Activated T-cell treated with anti-CD3 and anti-CD28 coated beads, Interleukin-2, amount 50 U/mL, for 72 hours (primary cell): ENCODE measurements around the gene CHRM2. TPM values are rescaled to one million over a fixed set of nuclear protein-coding genes. Genes with fewer than 3 reads are reported as not detected.

ENCODE experiments used
- ATAC-seq, 2 donors: fragments of 150-1000 bp; cut with Tn5 transposase; replicated peaks in 1 of 2; 2 replicates each; pipeline ENCODE4 v1.10.0; 2021; ENCODE audit warnings: moderate library complexity in 2 of 2, mild to moderate bottlenecking in 1 of 2
- DNase-seq, 2 donors: peaks; one replicate each; pipeline ENCODE4 v3.0.0; 2021 to 2022; ENCODE audit warnings: mixed read lengths in 1 of 2
- H3K27ac Mint-ChIP-seq: one replicate; pipeline ENCODE4 v1.8.0; 2022; ENCODE audit warnings: mild to moderate bottlenecking, moderate library complexity, mixed read lengths
- H3K27me3 Mint-ChIP-seq: one replicate; pipeline ENCODE4 v1.8.0; 2022; ENCODE audit warnings: low read depth, mixed read lengths
- H3K36me3 Mint-ChIP-seq, 2 donors: one replicate each; pipeline ENCODE4 v1.8.0; 2022; ENCODE audit warnings: mixed read lengths in 2 of 2, mild to moderate bottlenecking in 1 of 2; ENCODE audit not compliant: insufficient read depth in 2 of 2
- H3K4me1 Mint-ChIP-seq: one replicate; pipeline ENCODE4 v1.8.0; 2022; ENCODE audit warnings: low read depth, mixed read lengths
- H3K4me3 Mint-ChIP-seq, 2 donors: one replicate each; pipeline ENCODE4 v1.8.0; 2022; ENCODE audit warnings: mild to moderate bottlenecking in 2 of 2, mixed read lengths in 2 of 2, moderate library complexity in 2 of 2
- H3K9me3 Mint-ChIP-seq, 2 donors: one replicate each; pipeline ENCODE4 v1.8.0; 2022; ENCODE audit warnings: mixed read lengths in 2 of 2
- total RNA-seq, 2 donors: library from RNA; stranded (reverse); gene quantifications; one replicate each; pipeline ENCODE4 v1.2.3, GENCODE V29; 2022

Gene CHRM2
- total RNA-seq, 2 donors from 2014 or later, result not detected

DNA sequence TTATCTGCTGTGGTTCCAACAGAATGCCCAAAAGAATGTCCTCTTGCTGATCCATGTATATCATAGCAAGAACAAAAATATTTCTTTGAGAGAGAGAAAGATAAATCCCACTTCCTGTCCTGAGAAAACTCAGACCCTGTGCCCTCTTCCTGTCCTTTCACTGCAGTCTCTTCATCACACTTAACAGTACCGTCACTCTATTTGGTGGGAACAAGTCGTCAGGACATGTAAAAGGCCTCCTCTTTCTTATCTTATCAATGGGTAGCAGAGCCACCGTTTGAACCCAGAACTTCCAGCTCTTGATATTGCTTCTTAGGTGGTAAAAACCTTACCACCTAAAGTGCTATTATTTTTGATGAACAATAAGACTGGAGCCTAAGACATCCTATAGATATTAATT lies 43.9 kb downstream of the CHRM2 start:
- no peak for ATAC-seq
- no peaks in the 10 kb centered on the region for H3K36me3 Mint-ChIP-seq
- H3K4me3 Mint-ChIP-seq, result no peak overlapping the region
- no peaks in the 10 kb centered on the region for H3K27me3 Mint-ChIP-seq
- peaks cover 4 to 5% of the 10 kb centered on the region in 2 donors for H3K9me3 Mint-ChIP-seq
- H3K4me1 Mint-ChIP-seq, result no peaks in the 10 kb centered on the region
- H3K27ac Mint-ChIP-seq, result no peak overlapping the region
- DNase-seq, result no peak

DNA sequence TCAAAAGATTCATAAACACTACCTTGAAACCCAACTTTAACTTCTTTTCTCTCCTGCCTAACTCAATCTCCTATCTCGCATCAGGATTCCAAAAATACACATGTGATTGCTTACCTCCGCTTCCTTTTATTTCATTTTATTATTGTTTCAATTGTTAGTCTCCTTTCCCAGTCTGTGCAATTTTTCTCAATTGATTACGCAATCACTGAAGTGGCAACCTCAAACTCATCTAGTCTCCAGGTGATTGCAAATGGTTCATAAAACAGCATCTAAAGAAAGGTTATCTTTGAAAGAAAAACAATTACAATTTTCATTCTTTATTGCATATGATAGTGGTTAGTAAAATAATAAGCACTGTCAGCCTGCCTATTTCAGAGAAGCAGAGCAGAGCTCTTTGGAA lies 45.6 kb downstream of the CHRM2 start:
- Mint-ChIP-seq H3K27me3 (no peaks in the 10 kb centered on the region), H3K9me3 (peaks cover 2 to 5% of the 10 kb centered on the region in 2 donors), H3K27ac (no peak overlapping the region), H3K4me3 (no peak overlapping the region), H3K36me3 (no peaks in the 10 kb centered on the region), H3K4me1 (no peaks in the 10 kb centered on the region)
- ATAC-seq, result no peak
- no peak for DNase-seq

DNA sequence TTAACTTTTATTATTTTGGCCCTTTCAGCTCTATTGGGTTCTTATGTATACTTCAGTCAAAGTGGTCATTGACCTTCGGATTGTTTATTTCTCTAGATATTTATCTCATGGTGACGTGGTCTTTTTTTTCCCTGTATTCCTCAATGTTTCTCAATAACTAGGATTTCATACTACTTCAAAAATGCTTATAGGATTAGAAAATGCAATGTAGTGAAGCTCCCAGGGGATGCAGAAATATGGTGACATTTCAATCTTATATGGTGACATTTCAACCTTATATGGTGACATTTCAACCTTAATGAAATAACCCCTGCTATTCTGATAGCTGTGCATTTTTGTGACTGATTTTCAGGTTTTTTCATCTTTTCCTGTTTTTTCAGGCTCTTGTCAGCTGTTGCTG lies 51.4 kb downstream of the CHRM2 start:
- Mint-ChIP-seq H3K9me3 (peaks cover 2 to 4% of the 10 kb centered on the region in 2 donors), H3K27ac (no peak overlapping the region), H3K4me3 (no peak overlapping the region), H3K27me3 (no peaks in the 10 kb centered on the region), H3K36me3 (no peaks in the 10 kb centered on the region), H3K4me1 (no peaks in the 10 kb centered on the region)
- no peak for ATAC-seq
- DNase-seq, result no peak

DNA sequence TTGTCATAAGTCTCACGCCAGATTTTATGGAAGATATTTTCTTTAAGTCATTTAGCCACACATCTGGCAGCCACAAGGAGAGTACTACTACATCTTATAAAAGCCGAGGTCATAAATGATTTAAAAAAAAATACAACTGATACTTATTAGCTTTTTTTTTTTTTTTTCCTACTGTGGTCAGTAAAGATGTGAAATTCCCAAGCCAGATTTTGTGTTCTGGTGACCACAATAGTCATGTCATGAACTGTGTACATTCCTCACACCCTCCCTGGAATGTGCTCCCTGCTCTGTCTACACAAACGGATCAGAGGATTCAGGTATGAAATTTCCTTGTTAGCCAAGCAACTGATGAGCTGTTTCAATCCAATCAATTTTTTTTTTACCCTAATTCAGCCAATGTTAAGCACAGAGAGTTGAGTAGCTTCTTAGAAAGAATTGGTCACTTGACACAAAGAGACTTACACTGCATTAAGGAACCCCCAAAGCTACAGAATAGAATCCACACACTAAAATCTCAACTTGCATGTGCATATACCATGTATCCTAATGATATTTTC lies 54.7 kb downstream of the CHRM2 start:
- Mint-ChIP-seq H3K4me3 (no peak overlapping the region), H3K36me3 (no peaks in the 10 kb centered on the region), H3K4me1 (no peaks in the 10 kb centered on the region), H3K27ac (no peak overlapping the region), H3K27me3 (no peaks in the 10 kb centered on the region), H3K9me3 (peaks cover 2 to 5% of the 10 kb centered on the region in 2 donors)
- ATAC-seq (no peak), DNase-seq (no peak)

DNA sequence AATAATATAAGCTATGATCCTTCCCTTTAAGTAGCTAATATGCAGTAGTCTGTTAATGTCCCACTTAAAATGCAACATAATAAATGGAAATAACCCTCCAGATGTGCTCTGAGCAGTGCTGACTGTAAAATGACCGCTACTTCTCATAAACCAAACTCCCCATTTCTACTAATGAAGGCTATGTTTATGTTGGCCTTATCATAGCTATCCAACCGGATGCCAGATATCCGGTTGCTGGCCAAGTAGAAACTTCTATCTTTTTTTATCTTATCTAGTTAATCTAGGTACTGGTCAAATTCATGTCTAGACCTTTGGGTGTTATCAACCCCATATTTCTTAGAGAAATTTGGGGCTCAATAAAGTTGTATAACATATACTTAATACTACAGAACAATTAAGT lies 56.6 kb downstream of the CHRM2 start:
- Mint-ChIP-seq H3K4me1 (no peaks in the 10 kb centered on the region), H3K27me3 (no peaks in the 10 kb centered on the region), H3K9me3 (peaks cover 1 to 2% of the 10 kb centered on the region in 2 donors), H3K36me3 (no peaks in the 10 kb centered on the region), H3K4me3 (no peak overlapping the region), H3K27ac (no peak overlapping the region)
- DNase-seq, result no peak
- no peak for ATAC-seq

DNA sequence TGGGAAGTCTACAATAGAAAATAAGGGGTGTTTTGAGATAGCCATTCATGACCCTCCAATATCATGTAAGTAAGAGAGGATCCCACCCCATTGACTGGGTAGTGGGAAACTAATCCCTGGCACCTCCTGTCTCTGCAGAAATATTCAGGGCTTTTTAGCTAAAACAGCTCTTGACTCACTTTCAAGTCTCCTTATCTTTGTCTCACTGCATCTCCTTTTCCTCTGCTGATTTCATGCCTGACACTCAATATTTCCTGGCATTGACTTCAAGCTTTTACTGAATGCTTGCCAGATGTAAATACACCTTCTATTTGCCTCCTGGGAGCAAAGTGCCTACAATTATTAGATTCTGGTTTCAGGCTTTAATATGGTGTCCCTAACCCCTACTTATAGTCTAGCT lies 57.1 kb downstream of the CHRM2 start:
- H3K4me1 Mint-ChIP-seq, result no peaks in the 10 kb centered on the region
- H3K27me3 Mint-ChIP-seq, result no peaks in the 10 kb centered on the region
- peaks cover 1 to 2% of the 10 kb centered on the region in 2 donors for H3K9me3 Mint-ChIP-seq
- H3K27ac Mint-ChIP-seq, result no peak overlapping the region
- no peak for ATAC-seq
- no peaks in the 10 kb centered on the region for H3K36me3 Mint-ChIP-seq
- no peak for DNase-seq
- H3K4me3 Mint-ChIP-seq, result no peak overlapping the region

DNA sequence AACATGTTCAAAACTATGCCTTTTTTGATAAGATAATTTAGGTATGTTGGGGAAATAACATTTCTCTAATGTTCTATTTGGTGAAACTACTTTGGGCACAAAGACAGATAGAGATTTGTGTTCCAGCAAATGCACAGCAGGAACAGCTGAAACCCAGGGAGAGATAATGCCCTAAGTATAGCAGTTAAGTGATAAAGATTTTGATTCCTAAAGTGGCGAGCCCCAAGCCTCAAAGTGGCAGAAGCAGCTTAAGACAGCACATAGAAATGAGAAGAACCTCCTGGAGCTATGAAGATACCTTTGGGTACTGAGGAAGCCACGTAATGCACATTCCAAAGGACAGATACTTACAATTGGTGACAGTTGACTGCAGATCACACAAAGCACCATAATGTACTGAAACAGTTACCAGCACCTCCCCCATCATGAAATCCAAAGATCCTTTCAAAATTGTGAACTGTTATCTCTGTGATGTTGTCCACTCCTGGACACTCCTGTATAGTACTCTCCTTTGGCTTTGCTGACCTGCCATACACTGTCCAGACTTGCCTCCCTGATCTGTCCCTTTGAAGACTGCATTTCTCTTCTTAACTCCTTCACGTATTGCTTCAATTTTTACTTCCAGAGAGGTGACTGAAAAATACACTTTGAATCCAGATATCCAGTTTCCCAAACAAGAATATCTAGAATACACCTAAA lies 62.9 kb downstream of the CHRM2 start:
- Mint-ChIP-seq H3K9me3 (peaks cover 1 to 2% of the 10 kb centered on the region in 2 donors), H3K27ac (no peak overlapping the region), H3K27me3 (no peaks in the 10 kb centered on the region), H3K4me3 (no peak overlapping the region), H3K36me3 (no peaks in the 10 kb centered on the region), H3K4me1 (no peaks in the 10 kb centered on the region)
- ATAC-seq (no peak), DNase-seq (no peak)

DNA sequence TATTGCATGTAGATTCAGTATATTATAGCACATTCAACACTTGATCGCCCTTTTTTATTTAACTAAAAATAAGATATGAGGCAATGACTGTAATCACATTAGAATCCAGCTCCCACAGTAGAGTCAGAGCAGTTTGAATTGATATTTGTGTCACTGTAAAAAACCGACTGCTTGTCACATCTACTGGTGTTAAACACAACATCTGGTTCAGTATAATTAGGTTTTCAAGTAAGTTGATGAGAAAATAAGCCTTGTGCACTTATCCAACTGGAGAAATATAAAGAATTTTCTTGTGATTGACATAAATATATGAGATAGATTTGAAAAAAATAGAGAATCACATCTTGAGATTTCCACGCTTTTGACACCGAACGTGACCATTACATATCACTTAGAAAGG lies 69.0 kb downstream of the CHRM2 start:
- H3K4me3 Mint-ChIP-seq, result no peak overlapping the region
- H3K27me3 Mint-ChIP-seq, result no peaks in the 10 kb centered on the region
- peaks cover 0 to 3% of the 10 kb centered on the region in 2 donors for H3K9me3 Mint-ChIP-seq
- no peaks in the 10 kb centered on the region for H3K4me1 Mint-ChIP-seq
- ATAC-seq (no peak), DNase-seq (no peak)
- H3K36me3 Mint-ChIP-seq, result no peaks in the 10 kb centered on the region
- H3K27ac Mint-ChIP-seq, result no peak overlapping the region

DNA sequence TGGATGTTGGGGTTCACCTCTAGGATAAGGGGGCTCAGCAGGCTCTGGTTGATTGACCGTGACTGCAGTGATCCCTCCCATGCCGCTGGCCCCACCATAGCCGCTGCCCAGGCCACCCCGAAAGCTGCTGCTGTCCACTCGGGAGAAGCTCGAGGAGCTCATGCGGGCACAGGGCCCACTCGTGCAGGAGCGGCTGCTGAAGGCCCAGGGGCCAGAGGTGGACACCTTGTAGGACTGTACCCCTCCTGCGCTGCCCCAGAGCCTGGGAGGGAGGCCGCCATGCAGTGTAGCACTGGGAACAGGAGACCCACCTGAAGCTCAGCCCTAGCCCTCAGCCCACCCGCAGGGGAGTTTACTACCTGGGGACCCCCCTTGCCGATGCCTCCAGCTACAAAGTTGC lies 70.0 kb downstream of the CHRM2 start:
- Mint-ChIP-seq H3K36me3 (no peaks in the 10 kb centered on the region), H3K27me3 (no peaks in the 10 kb centered on the region), H3K9me3 (peaks cover 2 to 6% of the 10 kb centered on the region in 2 donors), H3K27ac (no peak overlapping the region), H3K4me3 (no peak overlapping the region), H3K4me1 (no peaks in the 10 kb centered on the region)
- DNase-seq (no peak), ATAC-seq (no peak)

DNA sequence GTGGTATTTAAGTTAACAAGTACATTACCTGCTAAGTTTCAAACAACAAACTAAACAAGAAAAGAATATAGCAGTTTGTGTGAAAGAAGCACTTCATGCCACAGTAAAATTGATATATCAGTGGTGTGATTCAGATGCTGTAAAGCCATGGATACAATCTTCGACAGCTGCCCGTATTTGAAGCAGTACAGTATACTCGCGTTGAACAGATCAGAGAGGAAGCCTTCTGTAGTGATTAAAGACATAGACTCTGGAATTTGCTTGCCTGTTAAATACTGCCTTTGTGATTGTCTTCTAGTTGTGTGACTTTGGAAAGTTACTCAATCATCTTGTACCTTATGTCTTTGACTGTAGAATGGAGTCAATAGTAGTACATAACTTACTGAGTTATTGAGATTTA lies 71.7 kb downstream of the CHRM2 start:
- Mint-ChIP-seq H3K9me3 (peaks cover 2 to 6% of the 10 kb centered on the region in 2 donors), H3K4me1 (no peaks in the 10 kb centered on the region), H3K36me3 (no peaks in the 10 kb centered on the region), H3K27ac (no peak overlapping the region), H3K27me3 (no peaks in the 10 kb centered on the region), H3K4me3 (no peak overlapping the region)
- no peak for ATAC-seq
- DNase-seq, result no peak

DNA sequence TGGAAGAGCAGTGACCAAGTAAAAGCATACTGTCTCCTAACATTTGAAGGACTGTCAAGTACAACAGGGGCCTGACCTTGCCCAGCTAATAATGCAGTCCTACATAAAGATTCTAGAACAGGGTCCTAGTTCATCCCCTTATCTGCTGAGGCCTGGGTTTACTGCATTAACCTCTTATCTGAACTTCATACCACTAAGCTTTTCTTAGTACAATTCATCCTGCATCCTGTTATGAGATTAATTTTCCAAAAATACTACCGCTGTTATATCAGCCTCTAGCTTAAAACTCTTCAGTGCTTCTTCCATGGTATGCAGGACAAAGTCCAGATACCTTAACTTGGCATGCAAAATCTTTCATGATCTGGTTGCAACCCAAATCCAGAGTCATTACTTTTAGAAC lies 72.5 kb downstream of the CHRM2 start:
- no peak for ATAC-seq
- no peaks in the 10 kb centered on the region for H3K4me1 Mint-ChIP-seq

DNA sequence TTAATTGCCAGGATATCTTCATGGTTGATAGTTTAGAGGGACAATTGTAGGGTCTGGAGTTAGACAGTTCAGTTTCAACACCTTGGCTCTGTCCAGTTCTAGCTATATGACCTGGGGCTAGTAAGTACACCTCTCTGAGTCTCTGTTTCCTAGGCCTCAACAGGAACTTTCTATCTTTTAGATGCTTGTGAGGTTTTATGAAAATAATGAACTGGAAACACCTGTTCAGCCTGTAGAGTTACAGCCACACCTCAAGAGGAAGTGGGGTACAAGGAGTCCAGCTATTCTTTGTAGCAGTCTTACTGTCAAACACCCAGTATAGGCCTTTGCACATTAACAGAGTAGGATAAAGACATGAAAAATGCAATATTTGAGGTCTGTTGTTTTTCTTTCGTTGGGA lies 73.4 kb downstream of the CHRM2 start:
- Mint-ChIP-seq H3K27ac (no peak overlapping the region), H3K36me3 (no peaks in the 10 kb centered on the region), H3K27me3 (no peaks in the 10 kb centered on the region), H3K9me3 (peaks cover 2 to 6% of the 10 kb centered on the region in 2 donors), H3K4me3 (no peak overlapping the region), H3K4me1 (no peaks in the 10 kb centered on the region)
- no peak for DNase-seq
- ATAC-seq, result no peak

More for the DNA sequence above, 72.5 kb downstream of the CHRM2 start:
- no peak for DNase-seq
- Mint-ChIP-seq H3K36me3 (no peaks in the 10 kb centered on the region), H3K27ac (no peak overlapping the region), H3K4me3 (no peak overlapping the region), H3K9me3 (peaks cover 2 to 6% of the 10 kb centered on the region in 2 donors), H3K27me3 (no peaks in the 10 kb centered on the region)

DNA sequence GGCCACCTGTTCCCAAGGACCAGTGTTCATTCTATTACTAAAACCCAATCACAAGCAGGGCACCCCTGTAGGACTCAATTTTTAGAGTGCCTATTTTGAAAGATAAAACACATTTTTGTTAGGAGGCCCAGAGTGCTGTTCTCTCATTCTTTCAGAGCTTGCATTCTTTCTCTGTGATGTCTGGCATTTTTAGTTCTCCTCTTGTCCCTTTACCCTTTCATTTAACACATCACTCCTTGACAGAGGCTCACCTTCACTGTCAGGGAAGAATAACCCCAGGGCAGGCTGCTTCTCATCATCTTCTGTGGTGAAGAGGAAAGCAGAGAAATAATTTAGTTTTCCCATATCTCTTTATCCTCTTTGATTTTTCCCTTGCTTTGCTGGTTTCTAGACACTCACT lies 73.9 kb downstream of the CHRM2 start:
- Mint-ChIP-seq H3K27me3 (no peaks in the 10 kb centered on the region), H3K36me3 (no peaks in the 10 kb centered on the region), H3K27ac (no peak overlapping the region), H3K4me3 (no peak overlapping the region), H3K4me1 (no peaks in the 10 kb centered on the region), H3K9me3 (peaks cover 2 to 6% of the 10 kb centered on the region in 2 donors)
- ATAC-seq (no peak), DNase-seq (no peak)

DNA sequence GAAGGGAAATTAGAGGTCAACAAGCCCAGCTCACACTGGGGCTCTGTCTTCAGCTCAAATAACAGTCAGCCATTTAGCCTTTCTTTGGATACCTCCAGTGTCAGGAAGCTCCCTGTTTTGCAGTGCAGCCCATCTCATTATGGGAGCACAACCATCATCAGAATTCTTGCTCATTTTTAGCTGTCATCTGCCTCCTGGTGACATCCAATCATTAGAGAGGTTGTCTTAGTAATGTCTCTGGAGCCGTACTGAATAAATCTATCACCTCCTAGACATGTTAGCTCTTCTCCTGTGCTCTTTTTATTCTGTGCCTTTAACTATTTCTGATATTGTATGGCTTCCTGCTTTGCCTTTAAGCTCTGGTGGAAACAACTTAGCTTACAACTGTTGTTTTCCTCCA lies 74.5 kb downstream of the CHRM2 start:
- ATAC-seq (no peak), DNase-seq (no peak)
- Mint-ChIP-seq H3K4me1 (no peaks in the 10 kb centered on the region), H3K27ac (no peak overlapping the region), H3K27me3 (no peaks in the 10 kb centered on the region), H3K4me3 (no peak overlapping the region), H3K9me3 (peaks cover 3 to 6% of the 10 kb centered on the region in 2 donors), H3K36me3 (no peaks in the 10 kb centered on the region)
